IMR-90 (cell line): ENCODE results near the gene CERT1.

Source experiments
- BHLHE40 ChIP-seq: fragments of 150-350 bp; IDR thresholded peaks from 2 replicates; pipeline ENCODE4 v1.6.1; 2016; ENCODE audit warnings: mild to moderate bottlenecking, low read depth, low read length
- CEBPB ChIP-seq: IDR thresholded peaks from 2 replicates; pipeline ENCODE4 v1.6.1; 2012; ENCODE audit warnings: low read depth, low read length, improper control_type of control experiment
- CHD1 ChIP-seq: IDR thresholded peaks from 2 replicates; pipeline ENCODE4 v1.6.1; 2012; ENCODE audit warnings: low read depth, low read length, improper control_type of control experiment
- CTCF ChIP-seq: conservative IDR thresholded peaks from 2 replicates; pipeline ENCODE4 v1.5.1; 2012; ENCODE audit warnings: mild to moderate bottlenecking, low read depth, low read length, improper control_type of control experiment
- FOS ChIP-seq: fragments of 150-350 bp; IDR thresholded peaks from 2 replicates; pipeline ENCODE4 v1.6.1; 2016; ENCODE audit warnings: low read depth, low read length
- MAZ ChIP-seq: IDR thresholded peaks from 2 replicates; pipeline ENCODE4 v1.6.1; 2012; ENCODE audit warnings: low read depth, mild to moderate bottlenecking, low read length, improper control_type of control experiment, moderate library complexity, borderline replicate concordance
- NFE2L2 ChIP-seq: fragments of 150-350 bp; IDR thresholded peaks from 2 replicates; pipeline ENCODE4 v1.6.1; 2016; ENCODE audit warnings: low read depth, mild to moderate bottlenecking, low read length
- POLR2A ChIP-seq: IDR thresholded peaks from 2 replicates; pipeline ENCODE4 v1.6.1; 2012; ENCODE audit warnings: mild to moderate bottlenecking, low read depth, low read length
- RCOR1 ChIP-seq: IDR thresholded peaks from 2 replicates; pipeline ENCODE4 v1.6.1; 2012; ENCODE audit warnings: mild to moderate bottlenecking, low read length, improper control_type of control experiment; ENCODE audit not compliant: insufficient replicate concordance
- RFX5 ChIP-seq: IDR thresholded peaks from 2 replicates; pipeline ENCODE4 v1.8.0; 2012; ENCODE audit warnings: low read depth, mild to moderate bottlenecking, low read length, moderate library complexity
- USF2 ChIP-seq: fragments of 150-350 bp; IDR thresholded peaks from 2 replicates; pipeline ENCODE4 v1.6.1; 2017; ENCODE audit warnings: mild to moderate bottlenecking, antibody characterized with exemption, low read length, low read depth

GRCh38 chr5:75466006-75466716 is 45.3 kb downstream of the CERT1 start:
- TF ChIP-seq CTCF (no peak), RCOR1 (no peak), FOS (no peak), RFX5 (no peak), USF2 (no peak), POLR2A (no peak), MAZ (no peak), CHD1 (no peak), CEBPB (no peak), BHLHE40 (no peak), NFE2L2 (no peak)
